ENCODE measurements around the gene ARTN.

Gene ARTN

DNA sequence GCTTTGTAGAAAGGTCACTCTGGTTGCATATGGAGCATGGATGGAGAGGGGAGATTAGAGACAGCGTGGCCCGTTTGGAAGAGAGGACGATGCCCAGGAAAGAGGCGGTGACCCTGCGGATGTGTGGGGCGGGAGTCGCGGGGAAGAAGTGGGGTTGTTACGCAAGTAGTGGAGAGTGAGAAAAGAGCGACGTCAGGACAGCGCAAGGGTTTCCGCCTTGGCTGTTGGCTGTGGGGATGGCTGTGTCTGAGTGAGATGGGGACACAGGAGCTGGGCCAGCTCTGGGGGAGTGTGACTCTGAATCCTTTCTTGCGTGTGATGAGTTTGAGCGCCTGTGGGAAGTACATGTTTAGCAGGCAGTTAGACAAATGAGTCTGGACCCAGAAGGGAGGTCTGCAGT is 49.2 kb downstream of the ARTN start:
- in situ Hi-C loops (cut with MboI; ENCODE audit: low sequenced_read_pairs) = no loop called here

DNA sequence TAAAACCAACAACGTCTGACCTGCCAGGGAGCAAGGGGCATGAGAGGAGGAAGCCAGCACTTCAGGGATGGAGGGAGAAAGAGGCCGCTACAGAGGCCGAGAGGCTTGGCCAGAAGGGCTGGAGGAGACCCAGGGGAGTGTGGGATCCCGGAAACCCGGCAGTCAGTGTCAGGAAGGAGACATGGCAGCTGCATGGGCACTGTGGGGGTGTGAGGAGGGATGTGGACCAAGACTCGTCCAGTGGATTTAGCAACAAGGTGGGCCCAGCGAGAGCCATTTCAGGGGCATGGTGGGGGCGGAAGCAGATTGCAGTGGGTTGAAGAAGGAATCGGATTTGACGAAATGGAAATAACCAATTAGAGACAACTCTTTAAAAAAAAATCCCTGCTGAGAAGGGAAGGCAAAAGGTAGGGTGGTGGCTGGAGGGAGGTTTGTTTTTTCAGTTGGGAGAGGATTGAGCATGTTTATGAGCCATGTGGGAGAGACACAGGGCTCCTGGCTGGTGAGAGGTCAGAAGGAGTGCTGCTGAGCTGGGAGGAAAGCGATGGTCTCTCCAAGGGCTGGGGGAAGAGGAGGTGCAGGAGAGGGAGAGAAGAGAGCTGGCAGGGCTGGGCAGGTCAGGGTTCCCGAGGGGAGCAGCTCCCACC is 49.8 kb downstream of the ARTN start:
- in situ Hi-C loops (cut with MboI; ENCODE audit: low sequenced_read_pairs) = no loop called here

DNA sequence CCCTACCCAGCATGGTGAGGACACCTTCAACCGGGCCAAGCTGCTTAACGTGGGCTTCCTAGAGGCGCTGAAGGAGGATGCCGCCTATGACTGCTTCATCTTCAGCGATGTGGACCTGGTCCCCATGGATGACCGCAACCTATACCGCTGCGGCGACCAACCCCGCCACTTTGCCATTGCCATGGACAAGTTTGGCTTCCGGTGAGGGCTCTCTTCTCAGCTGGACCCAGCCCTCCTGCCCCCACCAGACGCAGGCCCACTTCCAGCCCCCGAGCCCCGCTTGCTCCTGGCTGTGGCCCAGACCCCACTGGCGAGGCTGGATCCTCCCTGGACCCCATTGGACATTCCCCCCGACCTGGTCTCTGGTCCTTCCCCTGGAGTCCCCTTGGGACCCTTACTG is 51.3 kb downstream of the ARTN start:
- in situ Hi-C loops (cut with MboI; ENCODE audit: low sequenced_read_pairs) = no loop called here

DNA sequence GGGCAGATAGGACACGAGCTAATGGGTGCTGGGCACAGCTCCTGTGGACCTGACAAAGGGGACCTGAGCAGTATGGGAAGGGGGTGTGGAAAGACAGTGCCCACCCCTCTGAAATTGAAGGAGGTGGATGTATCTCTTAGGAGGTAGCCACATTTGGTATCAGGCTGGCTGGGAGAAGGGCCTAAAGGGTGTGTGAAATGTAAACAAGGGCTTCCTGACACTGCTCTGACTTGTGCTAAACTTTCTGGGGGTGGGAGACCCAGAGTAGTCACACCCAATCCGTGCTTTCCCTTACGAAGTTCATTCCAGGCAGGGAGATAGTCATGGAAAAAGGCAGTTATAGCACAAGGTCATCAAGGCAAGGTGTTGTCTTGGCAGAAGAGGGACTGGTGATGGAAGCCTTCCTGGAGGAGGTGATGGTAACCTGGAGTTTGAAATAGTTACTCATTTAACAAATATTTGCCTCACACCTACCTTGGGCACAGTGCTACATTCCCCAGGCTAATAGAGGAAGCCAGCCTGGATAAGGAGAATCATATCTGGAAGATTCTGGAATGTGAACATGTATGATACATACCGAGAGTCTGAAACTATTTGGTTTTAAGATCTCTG is 52.5 kb downstream of the ARTN start:
- in situ Hi-C loops (cut with MboI; ENCODE audit: low sequenced_read_pairs) = no loop called here

DNA sequence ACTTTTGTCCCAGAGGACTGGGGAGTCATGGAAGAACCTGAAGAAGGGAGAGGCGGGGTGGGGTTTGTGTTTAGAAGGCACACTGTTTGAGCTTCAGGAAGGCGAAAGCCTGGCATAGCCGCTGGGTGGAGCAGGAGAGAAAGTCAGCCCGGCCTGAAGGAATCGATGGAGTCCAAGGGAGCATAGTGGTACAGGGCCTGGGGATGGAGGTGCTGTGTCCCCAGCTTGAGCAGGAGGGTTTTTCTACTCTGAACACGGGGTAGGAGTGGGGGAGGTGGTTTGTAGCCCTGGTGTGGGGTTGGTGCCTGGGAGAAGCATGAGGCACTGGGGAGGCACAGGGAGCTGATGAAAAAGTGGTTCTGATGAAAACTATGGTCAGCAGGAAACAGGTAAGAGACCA is 53.1 kb downstream of the ARTN start:
- in situ Hi-C loops (cut with MboI; ENCODE audit: low sequenced_read_pairs) = no loop called here
